ENCODE results near the gene POLL. TPM values are rescaled to one million over a fixed set of nuclear protein-coding genes. Genes with fewer than 3 reads are reported as not detected.

POLL gene
- total and polyA plus RNA-seq, 10 of the 15 experiments (the other 5 are each of a cell fraction or from before 2014, with no cell fraction given): 1.5 to 25.4 (median 13.8) TPM

DNA sequence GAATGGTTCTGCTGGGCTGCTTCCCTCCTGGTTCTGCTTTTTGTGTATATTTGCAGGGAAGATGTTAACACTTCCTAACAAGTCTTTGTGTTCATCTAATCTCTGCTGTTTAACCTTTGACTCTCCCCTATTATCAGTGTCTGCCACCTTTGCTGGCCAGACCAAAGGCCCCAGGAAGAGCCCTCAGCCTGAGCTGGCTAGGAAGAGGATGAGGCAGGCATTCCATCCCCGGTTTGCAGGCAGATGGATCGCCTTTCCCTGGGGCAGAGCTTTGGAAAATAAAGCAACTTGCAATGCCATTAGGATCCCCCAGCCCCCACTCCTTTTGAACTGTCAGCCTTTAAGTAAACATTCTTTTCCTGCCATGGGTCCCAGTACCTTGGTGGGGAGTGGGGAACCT is 19.1 kb upstream of the POLL start:
- Histone ChIP-seq H2AFZ (ENCODE audit: control insufficient read depth, low read depth, low read length) (no peak overlapping the region), H3K4me3 (no peak overlapping the region), H3K27me3 (replicated peaks in 1 of 2; ENCODE audit: control insufficient read depth in 2 of 2, insufficient read depth in 2 of 2, low read length in 1 of 2) (no peaks in the 10 kb centered on the region), H3K9me3 (replicated peaks; ENCODE audit: control insufficient read depth, insufficient read depth, low read length) (no peaks in the 10 kb centered on the region), H3K36me3 (ENCODE audit: control insufficient read depth in 2 of 2, insufficient read depth in 2 of 2, low read length in 1 of 2) (peaks cover 6 to 9% of the 10 kb centered on the region in 2 experiments; a peak in 3 of 4 replicates), H3K4me1 (ENCODE audit: control insufficient read depth, insufficient read depth, low read length) (no peaks in the 10 kb centered on the region), H3K27ac (ENCODE audit: control insufficient read depth, insufficient read depth) (no peak overlapping the region), H3K9ac (ENCODE audit: control insufficient read depth, insufficient read depth, low read length) (no peak overlapping the region), H4K20me1 (ENCODE audit: control insufficient read depth, insufficient read depth) (no peaks in the 10 kb centered on the region), H3K4me2 (ENCODE audit: control insufficient read depth, insufficient read depth) (no peak overlapping the region), H3K79me2 (ENCODE audit: control insufficient read depth, insufficient read depth, low read length) (no peaks in the 10 kb centered on the region)
- no peak for ATAC-seq
- SMC1A ChIA-PET (ENCODE audit: uncharacterized antibody, unreplicated experiment): interaction anchor here (0.6 to 8.7 kb wide), 2 partner anchors 175 to 1758 kb away, joined by 3 to 139 read pairs; partner anchors contain the start of gene NPM3
- no peak for DNase-seq (ENCODE audit: low read depth, low spot score)
- intact Hi-C loops (cut with micrococcal nuclease; ENCODE audit: unreplicated experiment): no loop called here
- TF ChIP-seq RB1 (IDR thresholded peaks at IDR 0.05; ENCODE audit: borderline replicate concordance) (no peak), SREBF2 (IDR thresholded peaks at IDR 0.05; ENCODE audit: low read length) (no peak), BRCA1 (IDR thresholded peaks at IDR 0.05; ENCODE audit: low read depth, low read length) (no peak), MTA2 (IDR thresholded peaks at IDR 0.05; ENCODE audit: low read depth) (no peak), SIN3A (IDR thresholded peaks at IDR 0.05; ENCODE audit: low read depth, low read length) (no peak), PKNOX1 (IDR thresholded peaks at IDR 0.05) (no peak), CBX3 (IDR thresholded peaks at IDR 0.05; ENCODE audit: borderline replicate concordance, low read depth) (no peak), RAD21 (IDR thresholded peaks at IDR 0.05; ENCODE audit: insufficient read depth, low read depth, low read length) (no peak), HDAC2 (IDR thresholded peaks at IDR 0.05) (no peak), SMARCA5 (IDR thresholded peaks at IDR 0.05) (no peak), MEF2B (IDR thresholded peaks at IDR 0.05; ENCODE audit: partially characterized antibody, poor library complexity, severe bottlenecking) (no peak), RELA (IDR thresholded peaks at IDR 0.05; ENCODE audit: borderline replicate concordance, partially characterized antibody) (no peak), DPF2 (IDR thresholded peaks at IDR 0.05) (no peak), KAT2A (conservative IDR thresholded peaks at IDR 0.05; ENCODE audit: control insufficient read depth, low read depth, low read length) (no peak)
- TF ChIP-seq, protein P1, sequence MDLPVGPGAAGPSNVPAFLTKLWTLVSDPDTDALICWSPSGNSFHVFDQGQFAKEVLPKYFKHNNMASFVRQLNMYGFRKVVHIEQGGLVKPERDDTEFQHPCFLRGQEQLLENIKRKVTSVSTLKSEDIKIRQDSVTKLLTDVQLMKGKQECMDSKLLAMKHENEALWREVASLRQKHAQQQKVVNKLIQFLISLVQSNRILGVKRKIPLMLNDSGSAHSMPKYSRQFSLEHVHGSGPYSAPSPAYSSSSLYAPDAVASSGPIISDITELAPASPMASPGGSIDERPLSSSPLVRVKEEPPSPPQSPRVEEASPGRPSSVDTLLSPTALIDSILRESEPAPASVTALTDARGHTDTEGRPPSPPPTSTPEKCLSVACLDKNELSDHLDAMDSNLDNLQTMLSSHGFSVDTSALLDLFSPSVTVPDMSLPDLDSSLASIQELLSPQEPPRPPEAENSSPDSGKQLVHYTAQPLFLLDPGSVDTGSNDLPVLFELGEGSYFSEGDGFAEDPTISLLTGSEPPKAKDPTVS (IDR thresholded peaks at IDR 0.05; ENCODE audit: low read depth, low read length): no peak
- TF ChIP-seq, protein P2, sequence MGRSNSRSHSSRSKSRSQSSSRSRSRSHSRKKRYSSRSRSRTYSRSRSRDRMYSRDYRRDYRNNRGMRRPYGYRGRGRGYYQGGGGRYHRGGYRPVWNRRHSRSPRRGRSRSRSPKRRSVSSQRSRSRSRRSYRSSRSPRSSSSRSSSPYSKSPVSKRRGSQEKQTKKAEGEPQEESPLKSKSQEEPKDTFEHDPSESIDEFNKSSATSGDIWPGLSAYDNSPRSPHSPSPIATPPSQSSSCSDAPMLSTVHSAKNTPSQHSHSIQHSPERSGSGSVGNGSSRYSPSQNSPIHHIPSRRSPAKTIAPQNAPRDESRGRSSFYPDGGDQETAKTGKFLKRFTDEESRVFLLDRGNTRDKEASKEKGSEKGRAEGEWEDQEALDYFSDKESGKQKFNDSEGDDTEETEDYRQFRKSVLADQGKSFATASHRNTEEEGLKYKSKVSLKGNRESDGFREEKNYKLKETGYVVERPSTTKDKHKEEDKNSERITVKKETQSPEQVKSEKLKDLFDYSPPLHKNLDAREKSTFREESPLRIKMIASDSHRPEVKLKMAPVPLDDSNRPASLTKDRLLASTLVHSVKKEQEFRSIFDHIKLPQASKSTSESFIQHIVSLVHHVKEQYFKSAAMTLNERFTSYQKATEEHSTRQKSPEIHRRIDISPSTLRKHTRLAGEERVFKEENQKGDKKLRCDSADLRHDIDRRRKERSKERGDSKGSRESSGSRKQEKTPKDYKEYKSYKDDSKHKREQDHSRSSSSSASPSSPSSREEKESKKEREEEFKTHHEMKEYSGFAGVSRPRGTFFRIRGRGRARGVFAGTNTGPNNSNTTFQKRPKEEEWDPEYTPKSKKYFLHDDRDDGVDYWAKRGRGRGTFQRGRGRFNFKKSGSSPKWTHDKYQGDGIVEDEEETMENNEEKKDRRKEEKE (IDR thresholded peaks at IDR 0.05): no peak
- TF ChIP-seq, protein P3, sequence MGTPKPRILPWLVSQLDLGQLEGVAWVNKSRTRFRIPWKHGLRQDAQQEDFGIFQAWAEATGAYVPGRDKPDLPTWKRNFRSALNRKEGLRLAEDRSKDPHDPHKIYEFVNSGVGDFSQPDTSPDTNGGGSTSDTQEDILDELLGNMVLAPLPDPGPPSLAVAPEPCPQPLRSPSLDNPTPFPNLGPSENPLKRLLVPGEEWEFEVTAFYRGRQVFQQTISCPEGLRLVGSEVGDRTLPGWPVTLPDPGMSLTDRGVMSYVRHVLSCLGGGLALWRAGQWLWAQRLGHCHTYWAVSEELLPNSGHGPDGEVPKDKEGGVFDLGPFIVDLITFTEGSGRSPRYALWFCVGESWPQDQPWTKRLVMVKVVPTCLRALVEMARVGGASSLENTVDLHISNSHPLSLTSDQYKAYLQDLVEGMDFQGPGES (IDR thresholded peaks at IDR 0.05): no peak
- TF ChIP-seq, protein P4, sequence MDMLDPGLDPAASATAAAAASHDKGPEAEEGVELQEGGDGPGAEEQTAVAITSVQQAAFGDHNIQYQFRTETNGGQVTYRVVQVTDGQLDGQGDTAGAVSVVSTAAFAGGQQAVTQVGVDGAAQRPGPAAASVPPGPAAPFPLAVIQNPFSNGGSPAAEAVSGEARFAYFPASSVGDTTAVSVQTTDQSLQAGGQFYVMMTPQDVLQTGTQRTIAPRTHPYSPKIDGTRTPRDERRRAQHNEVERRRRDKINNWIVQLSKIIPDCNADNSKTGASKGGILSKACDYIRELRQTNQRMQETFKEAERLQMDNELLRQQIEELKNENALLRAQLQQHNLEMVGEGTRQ (IDR thresholded peaks at IDR 0.05; ENCODE audit: borderline replicate concordance, low read depth, low read length): no peak
- POLR2A ChIA-PET: no interaction called here
- CTCF ChIA-PET: interaction anchor here (13.9 kb wide), 1 partner anchor 174 kb away, joined by 334 read pairs; the partner anchor contains the start of gene NPM3
- 94% methylated on average over 2 of the region's 2 CpGs for WGBS (ENCODE audit: insufficient coverage, insufficient replicate concordance, low lambda C conversion rate, missing lambda C conversion rate)
- no TSS peak for BruUV-seq (replicated peaks)
- FAIRE-seq: no peak
- RAD21 ChIA-PET (ENCODE audit: unreplicated experiment): interaction anchor here (1.8 kb wide), 1 partner anchor 174 kb away, joined by 4 read pairs; no protein-coding TSS in a partner anchor
- in situ Hi-C loops (cut with MboI): loop anchor here (5.0 kb wide), 1 partner anchor 175 kb away; the partner anchor contains the start of gene NPM3

Data from GM12878 (cell line).